GM04503 (cell line): ENCODE data around the gene DNAJB13.

Experiments used
- DNase-seq: peaks from one replicate; pipeline ENCODE4 v3.0.0-alpha.2; 2012; ENCODE audit warnings: low read depth

The DNAJB13 gene

DNA sequence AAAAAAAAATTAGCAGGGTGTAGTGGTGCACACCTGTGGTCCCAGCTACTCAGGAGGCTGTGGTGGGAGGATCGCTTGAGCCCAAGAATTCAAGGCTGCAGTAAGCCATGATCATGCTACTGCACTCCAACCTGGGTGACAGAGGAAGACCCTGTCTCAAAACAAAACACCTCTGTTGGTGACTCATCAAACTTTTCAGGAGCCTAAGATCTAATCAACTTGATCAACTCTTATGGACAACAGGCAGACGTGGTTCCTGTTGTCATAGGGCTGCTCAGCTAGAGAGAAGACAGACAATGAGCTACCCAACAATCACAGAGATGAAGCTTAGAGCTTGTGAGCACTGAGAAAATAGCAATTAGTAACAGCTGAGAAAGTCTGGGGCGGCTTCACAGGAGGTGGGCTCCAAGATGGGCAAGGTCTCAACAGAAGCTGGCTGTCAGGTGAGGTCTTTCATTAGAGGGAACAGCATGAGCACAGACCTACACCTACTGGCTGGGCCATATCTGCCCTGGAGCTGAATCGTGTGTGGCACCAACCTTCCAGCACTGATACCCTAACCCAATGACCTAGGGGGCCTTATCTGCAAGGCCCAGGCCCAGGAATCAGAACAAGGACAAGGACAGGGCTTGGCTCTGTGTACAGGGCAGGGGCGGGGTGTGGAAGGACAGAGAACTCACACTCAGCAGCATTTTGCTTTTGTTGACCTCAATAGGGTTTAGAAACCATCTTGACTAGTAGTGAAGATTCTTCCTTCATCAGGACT lies 65.3 kb downstream of the DNAJB13 start:
- no peak for DNase-seq

DNA sequence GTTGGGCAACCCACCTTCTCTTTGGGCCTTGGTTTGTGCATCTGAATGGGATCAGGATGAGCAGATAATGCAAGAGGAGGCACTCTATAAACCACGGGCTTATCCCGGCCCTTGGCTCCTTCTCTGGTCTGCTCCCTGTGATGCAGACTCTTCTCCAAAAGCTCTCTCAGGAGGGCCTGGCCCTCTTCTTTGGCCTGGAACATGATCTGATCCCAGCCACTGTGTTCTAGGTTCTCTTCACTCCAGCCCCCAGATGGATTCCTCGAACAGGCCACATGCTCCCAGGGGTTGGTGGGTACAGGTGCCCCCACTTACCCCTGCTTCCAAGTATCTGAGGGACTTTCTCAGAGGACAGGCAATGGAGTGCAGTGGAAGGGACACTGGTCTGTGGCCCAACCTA lies 66.8 kb downstream of the DNAJB13 start:
- DNase-seq = no peak

DNA sequence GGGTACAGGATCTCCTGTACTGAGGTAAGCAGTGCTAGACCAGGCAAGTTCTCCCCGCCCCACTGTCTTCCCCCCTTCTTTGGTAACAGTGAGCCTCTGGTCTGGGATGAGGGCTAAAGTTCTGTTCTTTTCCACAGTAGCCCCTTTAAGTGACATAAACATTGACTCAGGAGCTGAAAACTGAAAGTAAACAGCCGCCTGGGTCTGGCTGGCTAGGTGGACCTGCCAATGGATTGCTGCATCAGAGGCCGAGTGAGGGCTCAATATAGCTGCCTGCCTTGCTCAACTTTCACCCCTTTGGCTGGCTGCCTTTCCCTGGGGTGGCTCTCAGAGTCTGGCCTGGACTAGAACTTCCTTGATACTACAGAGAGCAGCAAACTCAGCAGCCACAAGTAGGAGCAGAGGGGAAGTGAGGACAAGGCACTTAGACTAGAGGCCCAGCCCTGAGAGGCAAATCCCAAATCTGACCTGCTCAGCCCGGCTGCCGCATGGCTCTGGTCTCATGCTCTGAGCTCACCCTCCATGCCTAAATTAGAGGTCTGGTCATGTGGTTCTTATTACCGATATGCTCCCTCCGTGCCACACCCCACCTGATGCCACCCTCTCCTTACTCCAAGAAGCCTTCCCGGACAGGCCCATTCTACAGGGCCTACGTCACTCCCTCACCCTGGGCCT lies 67.6 kb downstream of the DNAJB13 start:
- DNase-seq = peak; percentile 67

DNA sequence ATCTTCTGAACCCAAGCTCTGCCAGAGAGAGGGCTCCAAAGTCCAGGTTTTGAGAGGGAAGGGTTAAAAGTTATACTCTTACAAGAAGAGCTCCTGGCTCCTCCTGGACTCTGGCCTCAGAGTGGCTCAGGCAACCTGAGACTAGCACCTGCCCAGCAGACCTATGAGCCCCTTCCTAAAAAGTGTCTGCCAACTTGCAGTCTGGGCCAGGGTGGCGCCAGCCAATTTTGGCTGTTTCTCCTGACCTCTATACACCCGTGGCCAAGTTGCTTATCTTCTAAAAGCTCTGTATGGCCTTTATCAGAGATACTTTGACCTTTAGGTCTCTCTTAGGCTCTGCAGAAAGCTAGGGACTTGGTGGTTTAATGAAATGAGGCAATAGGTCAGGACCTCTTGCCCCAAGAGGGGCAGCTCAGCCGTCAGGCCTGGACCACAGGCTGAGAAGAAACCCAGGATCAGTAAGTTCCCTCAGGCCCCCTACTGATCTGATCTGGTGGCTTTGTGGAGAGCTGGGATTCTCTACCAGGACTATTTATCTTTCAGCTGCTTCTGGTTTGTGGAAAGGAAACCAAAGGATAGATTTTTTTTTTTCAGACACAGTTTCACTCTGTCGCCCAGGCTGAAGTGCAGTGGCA lies 68.4 kb downstream of the DNAJB13 start:
- no peak for DNase-seq

DNA sequence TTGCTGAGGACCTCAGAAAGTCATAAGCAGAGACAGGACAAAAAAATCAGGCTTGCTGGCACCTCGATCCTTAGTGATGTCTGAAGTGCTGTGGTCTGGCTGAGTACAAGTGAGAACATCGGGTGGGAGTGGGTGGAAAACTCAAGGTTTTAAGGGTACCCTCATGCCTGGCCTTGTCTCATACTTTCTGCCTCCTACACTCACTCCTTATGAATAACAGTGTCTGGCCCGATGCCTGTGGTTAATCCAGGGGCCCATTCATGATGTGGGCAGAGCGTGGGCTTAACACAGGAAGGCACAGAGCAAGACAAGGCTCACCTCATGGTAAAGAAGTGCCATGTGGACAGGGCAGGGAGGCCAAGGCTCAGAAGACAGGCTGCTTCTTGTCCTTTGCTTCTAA lies 69.0 kb downstream of the DNAJB13 start:
- DNase-seq = no peak
